Endothelial cell of umbilical vein (primary cell): ENCODE results near the gene ERGIC1. TPM values are rescaled to one million over a fixed set of nuclear protein-coding genes. Genes with fewer than 3 reads are reported as not detected.

Source experiments
- BruUV-seq: library from RNA; stranded (reverse); fragments of 400-500 nt; replicated peaks from 2 replicates; lab custom pipeline; 2021; lab: Mats Ljungman, UMichigan
- CTCF ChIA-PET: fragments of 300-600, 350-600 bp; sonication (Branson Sonifier 250); formaldehyde crosslinking; loops from one replicate; lab custom pipeline; 2021; ENCODE audit warnings: antibody characterized with exemption, inconsistent platforms; lab: Charles Lee
- POLR2A ChIA-PET: fragments of 300-600, 350-600 bp; sonication (Branson Sonifier 250); formaldehyde crosslinking; loops from one replicate; lab custom pipeline; 2021; ENCODE audit warnings: antibody characterized with exemption, inconsistent platforms; lab: Charles Lee
- DNase-seq: peaks from one replicate; pipeline ENCODE4 v3.0.0-alpha.2; 2011; ENCODE audit warnings: low read depth, low spot score
- FAIRE-seq: peaks from 2 replicates; lab custom pipeline; 2011; peaks lifted over from hg19 to GRCh38; lab: Jason Lieb, UNC
- H2AFZ ChIP-seq: 2 replicates; pipeline ENCODE4 v1.6.0; 2012; ENCODE audit warnings: low read depth, low read length, control low read depth, inconsistent platforms
- H3K27ac ChIP-seq: 2 replicates; pipeline ENCODE4 v1.5.1; 2011; ENCODE audit warnings: low read depth, mild to moderate bottlenecking, control low read depth, low read length, moderate library complexity; ENCODE audit not compliant: insufficient read depth
- H3K27me3 ChIP-seq, 2 experiments: 2 replicates each; pipeline versions ENCODE4 v1.6.0 to v1.6.1; 2011; ENCODE audit warnings: low read length in 2 of 2, mixed read lengths in 1 of 2; ENCODE audit not compliant: control insufficient read depth in 2 of 2, insufficient read depth in 2 of 2
- H3K36me3 ChIP-seq, 2 experiments: 2 replicates in 1 of 2; 3 replicates in 1 of 2; pipeline ENCODE4 v1.5.1; 2011; ENCODE audit warnings: low read length in 2 of 2, mild to moderate bottlenecking in 1 of 2, moderate library complexity in 1 of 2; ENCODE audit not compliant: control insufficient read depth in 2 of 2, insufficient read depth in 2 of 2; ENCODE audit errors: extremely low read depth in 1 of 2
- H3K4me1 ChIP-seq: 3 replicates; pipeline ENCODE4 v1.5.1; 2011; ENCODE audit warnings: mild to moderate bottlenecking, low read length; ENCODE audit not compliant: control insufficient read depth, insufficient read depth; ENCODE audit errors: extremely low read depth
- H3K4me2 ChIP-seq: 2 replicates; pipeline ENCODE4 v1.6.1; 2011; ENCODE audit warnings: low read length, control low read depth, mixed read lengths; ENCODE audit not compliant: insufficient read depth
- H3K4me3 ChIP-seq, 3 experiments: fragments of 200-600 bp in 1 of 3; sonication (generic), shearing (Covaris generic) in 1 of 3; replicated peaks in 1 of 3; 2 replicates each; pipeline ENCODE4 v1.5.1; 2011 to 2016; ENCODE audit warnings: control low read depth in 3 of 3, low read length in 3 of 3, mild to moderate bottlenecking in 2 of 3, inconsistent platforms in 1 of 3, low read depth in 1 of 3, moderate library complexity in 1 of 3; ENCODE audit not compliant: insufficient read depth in 1 of 3
- H3K79me2 ChIP-seq: 2 replicates; pipeline ENCODE4 v1.6.0; 2012; ENCODE audit warnings: low read length, inconsistent platforms; ENCODE audit not compliant: control insufficient read depth, insufficient read depth
- H3K9ac ChIP-seq: replicated peaks from 2 replicates; pipeline ENCODE3; 2011; ENCODE audit warnings: low read length, control low read depth; ENCODE audit not compliant: insufficient read depth; ENCODE audit errors: extremely low read depth
- H3K9me1 ChIP-seq: replicated peaks from 3 replicates; pipeline ENCODE4 v1.6.0; 2011; ENCODE audit warnings: mild to moderate bottlenecking, low read length; ENCODE audit not compliant: control insufficient read depth, insufficient read depth; ENCODE audit errors: extremely low read depth
- H3K9me3 ChIP-seq: replicated peaks from 2 replicates; pipeline ENCODE4 v1.5.1; 2012; ENCODE audit warnings: low read length, inconsistent platforms; ENCODE audit not compliant: control insufficient read depth, insufficient read depth
- H4K20me1 ChIP-seq: replicated peaks from 2 replicates; pipeline ENCODE3; 2011; ENCODE audit warnings: mild to moderate bottlenecking, low read length; ENCODE audit not compliant: control insufficient read depth, insufficient read depth; ENCODE audit errors: extremely low read depth
- EZH2 ChIP-seq: IDR thresholded peaks from 2 replicates; pipeline ENCODE4 v1.6.1; 2012; ENCODE audit warnings: borderline replicate concordance, low read depth, mild to moderate bottlenecking, moderate library complexity, low read length, inconsistent platforms; ENCODE audit not compliant: severe bottlenecking
- FOS ChIP-seq: IDR thresholded peaks from 2 replicates; pipeline ENCODE4 v1.6.1; 2011; ENCODE audit warnings: mild to moderate bottlenecking, low read length, moderate library complexity, borderline replicate concordance; ENCODE audit not compliant: insufficient read depth
- GATA2 ChIP-seq: IDR thresholded peaks from 2 replicates; pipeline ENCODE4 v1.7.0; 2011; ENCODE audit warnings: low read depth, mild to moderate bottlenecking, moderate library complexity, mixed read lengths, low read length; ENCODE audit not compliant: insufficient read length, insufficient read depth
- JUN ChIP-seq: IDR thresholded peaks from 2 replicates; pipeline ENCODE4 v1.6.1; 2011; ENCODE audit warnings: borderline replicate concordance, low read depth; ENCODE audit not compliant: insufficient read length, insufficient read depth
- MYC ChIP-seq: IDR thresholded peaks from one replicate; pipeline ENCODE4 v1.6.1; 2011; ENCODE audit warnings: mild to moderate bottlenecking, low read depth, low read length
- POLR2A ChIP-seq: IDR thresholded peaks from 2 replicates; pipeline ENCODE4 v1.6.1; 2012; ENCODE audit warnings: low read depth, mild to moderate bottlenecking, control low read depth, low read length
- POLR2AphosphoS5 ChIP-seq: IDR thresholded peaks from 2 replicates; pipeline ENCODE4 v1.6.1; 2012; ENCODE audit warnings: low read depth, mild to moderate bottlenecking, control low read depth, low read length, moderate library complexity; ENCODE audit not compliant: insufficient read depth
- dilution Hi-C: fragments of 300-500 bp; cut with MboI; formaldehyde crosslinking; loops from one replicate; pipeline ENCODE4 v1.15.0; 2019; ENCODE audit warnings: low sequenced_read_pairs; ENCODE audit not compliant: extremely low pct_ligation_motif_present
- intact Hi-C: fragments of 100-400 bp; cut with micrococcal nuclease; formaldehyde crosslinking; loops from one replicate; pipeline ENCODE4 v1.10.0; 2022
- polyA plus RNA-seq, 4 experiments: library from polyadenylated mRNA; depleted of rRNA in 3 of 4; stranded (reverse) in 3 of 4; unstranded in 1 of 4; fragments of >200 nt; gene quantifications; 2 replicates each; pipeline versions ENCODE4 v1.2.1 to v1.2.3, GENCODE V29; 2011 to 2012; ENCODE audit warnings: missing spikeins in 1 of 4
- total RNA-seq: library from RNA; stranded (reverse); gene quantifications from 2 replicates; pipeline ENCODE4 v1.2.3, GENCODE V29; 2021
- TF ChIP-seq, protein P1 (sequence below): IDR thresholded peaks from 2 replicates; pipeline ENCODE4 v1.6.1; 2011; ENCODE audit not compliant: insufficient read depth, insufficient read length
- TF ChIP-seq, protein P2 (sequence below), 2 donors: IDR thresholded peaks; 1 replicate in 1 of 2; 2 replicates in 1 of 2; pipeline ENCODE4 v1.5.1; 2011; ENCODE audit warnings: low read length in 2 of 2, mild to moderate bottlenecking in 2 of 2, moderate library complexity in 2 of 2, control low read depth in 1 of 2, inconsistent platforms in 1 of 2, low read depth in 1 of 2; ENCODE audit not compliant: insufficient read depth in 1 of 2; ENCODE audit errors: extremely low read depth in 1 of 2

ERGIC1 gene
- total and polyA plus RNA-seq, 2 donors (not counting 3 experiments of a cell fraction or from before 2014, with no cell fraction given): 105 to 109 TPM

DNA sequence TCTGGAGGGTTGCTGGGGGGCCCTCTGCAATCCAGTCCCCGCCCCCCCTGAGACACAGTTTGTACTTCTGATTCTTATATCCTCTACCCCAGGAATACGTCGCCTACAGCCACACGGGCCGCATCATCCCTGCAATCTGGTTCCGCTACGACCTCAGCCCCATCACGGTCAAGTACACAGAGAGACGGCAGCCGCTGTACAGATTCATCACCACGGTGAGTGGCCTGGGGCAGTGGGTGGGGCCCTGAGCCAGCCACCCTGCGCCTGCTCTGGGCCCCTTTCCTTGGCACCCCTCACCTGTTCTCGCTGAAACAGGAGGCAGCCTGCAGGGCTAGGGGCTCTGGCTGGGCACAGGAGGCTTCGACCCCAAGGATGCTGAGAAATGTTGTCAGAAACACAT lies 101.0 kb downstream of the ERGIC1 start:
- Histone ChIP-seq H2AFZ (no peak overlapping the region), H3K79me2 (no peaks in the 10 kb centered on the region), H3K9me3 (no peaks in the 10 kb centered on the region), H3K4me3 (no peak overlapping the region), H3K27ac (no peak overlapping the region), H3K9ac (no peak overlapping the region), H3K27me3 (no peaks in the 10 kb centered on the region), H3K36me3 (peaks cover 0 to 7% of the 10 kb centered on the region in 2 experiments), H3K4me1 (peaks cover 21% of the 10 kb centered on the region), H3K4me2 (no peak overlapping the region), H3K9me1 (no peaks in the 10 kb centered on the region), H4K20me1 (no peaks in the 10 kb centered on the region)
- intact Hi-C loops: no loop called here
- ChIA-PET POLR2A (no interaction called here), CTCF (interaction anchor here (1.0 to 13.5 kb wide), 3 partner anchors 18 to 225 kb away, joined by 3 to 413 read pairs (median 61); no protein-coding TSS in a partner anchor)
- dilution Hi-C loops: no loop called here
- FAIRE-seq: no peak
- BruUV-seq: no TSS peak
- no peak for TF ChIP-seq POLR2A
- TF ChIP-seq EZH2: no peak
- no peak for DNase-seq

DNA sequence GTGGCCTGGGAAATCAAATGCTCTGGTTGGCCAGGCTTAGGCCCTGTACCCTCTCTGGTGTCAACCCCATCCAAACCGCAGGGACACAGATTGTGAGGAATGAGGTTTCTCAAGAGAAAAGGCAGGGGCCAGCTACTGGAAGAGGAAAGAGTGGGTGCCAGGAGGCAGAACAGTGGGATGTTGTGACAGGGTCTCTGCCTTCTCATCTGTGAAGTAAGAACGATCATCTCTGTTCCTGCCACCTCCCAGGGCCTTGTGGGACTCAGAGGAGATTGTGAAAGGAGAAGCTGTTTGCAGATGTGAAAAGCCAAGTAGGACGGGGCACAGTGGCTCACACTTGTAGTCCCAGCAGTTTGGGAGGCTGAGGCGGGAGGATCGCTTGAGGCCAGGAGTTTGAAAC lies 102.3 kb downstream of the ERGIC1 start:
- H3K9ac ChIP-seq: no peak overlapping the region
- H3K4me2 ChIP-seq: no peak overlapping the region
- no peak overlapping the region for H3K4me3 ChIP-seq
- no peaks in the 10 kb centered on the region for H3K9me1 ChIP-seq
- H4K20me1 ChIP-seq: no peaks in the 10 kb centered on the region
- H3K27ac ChIP-seq: no peak overlapping the region
- BruUV-seq: no TSS peak
- H3K4me1 ChIP-seq: peaks cover 8% of the 10 kb centered on the region
- intact Hi-C loops (no loop called here), dilution Hi-C loops (no loop called here)
- TF ChIP-seq POLR2AphosphoS5 (no peak), FOS (no peak), EZH2 (no peak), JUN (no peak), GATA2 (no peak), POLR2A (no peak), MYC (no peak)
- TF ChIP-seq, protein P1, sequence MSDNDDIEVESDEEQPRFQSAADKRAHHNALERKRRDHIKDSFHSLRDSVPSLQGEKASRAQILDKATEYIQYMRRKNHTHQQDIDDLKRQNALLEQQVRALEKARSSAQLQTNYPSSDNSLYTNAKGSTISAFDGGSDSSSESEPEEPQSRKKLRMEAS: no peak
- TF ChIP-seq, protein P2, sequence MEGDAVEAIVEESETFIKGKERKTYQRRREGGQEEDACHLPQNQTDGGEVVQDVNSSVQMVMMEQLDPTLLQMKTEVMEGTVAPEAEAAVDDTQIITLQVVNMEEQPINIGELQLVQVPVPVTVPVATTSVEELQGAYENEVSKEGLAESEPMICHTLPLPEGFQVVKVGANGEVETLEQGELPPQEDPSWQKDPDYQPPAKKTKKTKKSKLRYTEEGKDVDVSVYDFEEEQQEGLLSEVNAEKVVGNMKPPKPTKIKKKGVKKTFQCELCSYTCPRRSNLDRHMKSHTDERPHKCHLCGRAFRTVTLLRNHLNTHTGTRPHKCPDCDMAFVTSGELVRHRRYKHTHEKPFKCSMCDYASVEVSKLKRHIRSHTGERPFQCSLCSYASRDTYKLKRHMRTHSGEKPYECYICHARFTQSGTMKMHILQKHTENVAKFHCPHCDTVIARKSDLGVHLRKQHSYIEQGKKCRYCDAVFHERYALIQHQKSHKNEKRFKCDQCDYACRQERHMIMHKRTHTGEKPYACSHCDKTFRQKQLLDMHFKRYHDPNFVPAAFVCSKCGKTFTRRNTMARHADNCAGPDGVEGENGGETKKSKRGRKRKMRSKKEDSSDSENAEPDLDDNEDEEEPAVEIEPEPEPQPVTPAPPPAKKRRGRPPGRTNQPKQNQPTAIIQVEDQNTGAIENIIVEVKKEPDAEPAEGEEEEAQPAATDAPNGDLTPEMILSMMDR (IDR thresholded peaks at IDR 0.05; ENCODE audit: extremely low read depth in 1 of 2, insufficient read depth in 1 of 2, low read depth in 1 of 2, low read length in 2 of 2): no peak
- H3K9me3 ChIP-seq: no peaks in the 10 kb centered on the region
- no peaks in the 10 kb centered on the region for H3K79me2 ChIP-seq
- no peak overlapping the region for H2AFZ ChIP-seq
- ChIA-PET CTCF (interaction anchor here (1.2 to 13.5 kb wide), 4 partner anchors 76 to 226 kb away, joined by 3 to 413 read pairs (median 6); no protein-coding TSS in a partner anchor), POLR2A (no interaction called here)
- DNase-seq (no peak), FAIRE-seq (no peak)
- no peaks in the 10 kb centered on the region for H3K27me3 ChIP-seq
- peaks cover 0 to 8% of the 10 kb centered on the region in 2 experiments for H3K36me3 ChIP-seq
